ENCODE results near the gene HPGDS.
"Not testable (repeated sequence)": the region's sequence is repeated elsewhere in the genome, so short reads cannot be mapped to it uniquely, and the experiment has no call there.

HPGDS gene

GRCh38 chr4:94357624-94358023 is 15.0 kb upstream of the HPGDS start:
- peak; percentile 53 for DNase-seq (ENCODE audit: low read depth)

- DNase-seq (ENCODE audit: low read depth): no peak
Measured at GRCh38 chr4:94356444-94356843, 13.8 kb upstream of the HPGDS start.

GRCh38 chr4:94354474-94354896 is 11.8 kb upstream of the HPGDS start:
- DNase-seq (ENCODE audit: low read depth): no peak

- no peak for DNase-seq (ENCODE audit: low read depth)
Measured at GRCh38 chr4:94352996-94353395, 10.4 kb upstream of the HPGDS start.

GRCh38 chr4:94352163-94352562 is 9.5 kb upstream of the HPGDS start:
- no peak for DNase-seq (ENCODE audit: low read depth)

GRCh38 chr4:94351319-94351718 is 8.7 kb upstream of the HPGDS start:
- DNase-seq (ENCODE audit: low read depth): no peak

GRCh38 chr4:94350095-94350494 is 7.5 kb upstream of the HPGDS start:
- DNase-seq (ENCODE audit: low read depth): no peak

- peak; percentile 43 for DNase-seq (ENCODE audit: low read depth)
Measured at GRCh38 chr4:94349193-94349592, 6.6 kb upstream of the HPGDS start.

GRCh38 chr4:94348666-94349065 is 6.0 kb upstream of the HPGDS start:
- no peak for DNase-seq (ENCODE audit: low read depth)

GRCh38 chr4:94346541-94346940 is 3.9 kb upstream of the HPGDS start:
- DNase-seq (ENCODE audit: low read depth): no peak

GRCh38 chr4:94345969-94346368 is 3.3 kb upstream of the HPGDS start:
- DNase-seq (ENCODE audit: low read depth): no peak

- DNase-seq (ENCODE audit: low read depth): no peak
Measured at GRCh38 chr4:94345266-94345665, 2.6 kb upstream of the HPGDS start.

GRCh38 chr4:94344457-94344856 is 1.8 kb upstream of the HPGDS start:
- no peak for DNase-seq (ENCODE audit: low read depth)

- DNase-seq (ENCODE audit: low read depth): peak; percentile 19
Measured at GRCh38 chr4:94341481-94342370, 910 bp downstream of the HPGDS start.

- no peak for DNase-seq (ENCODE audit: low read depth)
Measured at GRCh38 chr4:94339779-94340178, 2.9 kb downstream of the HPGDS start.

GRCh38 chr4:94338681-94339351 is 3.8 kb downstream of the HPGDS start:
- no peak for DNase-seq (ENCODE audit: low read depth)

GRCh38 chr4:94336791-94337190 is 5.8 kb downstream of the HPGDS start:
- DNase-seq (ENCODE audit: low read depth): not testable (repeated sequence)

- no peak for DNase-seq (ENCODE audit: low read depth)
Measured at GRCh38 chr4:94336303-94336702, 6.3 kb downstream of the HPGDS start.

GRCh38 chr4:94334962-94335361 is 7.7 kb downstream of the HPGDS start:
- DNase-seq (ENCODE audit: low read depth): no peak

- DNase-seq (ENCODE audit: low read depth): no peak
Measured at GRCh38 chr4:94334476-94334875, 8.2 kb downstream of the HPGDS start.

- DNase-seq (ENCODE audit: low read depth): no peak
Measured at GRCh38 chr4:94333866-94334265, 8.8 kb downstream of the HPGDS start.

GRCh38 chr4:94332983-94333590 is 9.5 kb downstream of the HPGDS start:
- peak; percentile 32 for DNase-seq (ENCODE audit: low read depth)

- DNase-seq (ENCODE audit: low read depth): no peak
Measured at GRCh38 chr4:94329933-94330332, 12.7 kb downstream of the HPGDS start.

Data from EH (cell line).